ENCODE data around the gene PDE4D.
A peak's percentile ranks its signal among the peaks of the same experiment; 100 is the strongest.
"Not testable (repeated sequence)": the region's sequence is repeated elsewhere in the genome, so short reads cannot be mapped to it uniquely, and the experiment has no call there.

The PDE4D gene

GRCh38 chr5:59798862-59799667 lies 94.5 kb downstream of the PDE4D start:
- peak; percentile 27 for DNase-seq

DNA sequence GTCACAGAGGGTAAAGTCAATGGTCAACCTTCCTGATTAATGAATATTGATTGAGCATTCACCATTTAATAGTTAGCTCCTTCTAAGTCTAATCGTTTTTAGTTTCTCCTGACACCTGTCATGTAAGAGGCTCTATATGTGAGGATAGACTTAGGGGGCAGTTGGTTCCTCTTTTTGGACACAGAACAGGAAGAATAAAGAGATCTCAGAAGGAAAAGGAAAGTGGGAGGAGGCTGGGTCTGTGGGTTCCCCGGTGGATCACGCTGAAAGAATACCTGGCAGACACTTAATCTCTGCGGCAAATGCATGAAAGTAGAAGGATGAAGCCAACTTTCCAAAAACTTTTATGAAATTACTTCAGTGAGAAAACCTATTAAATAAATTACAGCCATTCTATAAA lies 98.4 kb downstream of the PDE4D start:
- no peak for DNase-seq

- DNase-seq: no peak
These were observed 100.4 kb downstream of the PDE4D start for GRCh38 chr5:59792983-59793585.

DNA sequence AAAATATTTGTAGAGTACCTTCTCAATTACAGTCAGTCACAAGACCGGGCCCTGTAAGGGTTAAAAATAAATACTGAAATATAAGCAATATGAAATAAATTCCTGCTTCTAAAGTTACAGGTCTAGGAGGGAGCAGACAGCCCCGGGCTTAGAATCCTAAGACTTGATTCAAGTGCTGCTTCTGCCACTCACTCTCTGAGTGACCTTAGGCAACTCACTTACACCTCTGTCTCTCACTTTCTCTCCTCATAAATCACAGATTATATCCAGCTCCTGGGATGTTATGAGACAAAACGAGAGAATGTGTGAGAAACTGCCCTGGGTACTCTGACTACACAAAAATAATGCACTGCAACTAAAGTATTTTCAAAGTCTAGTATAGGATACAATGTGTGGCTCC lies 101.9 kb downstream of the PDE4D start:
- DNase-seq: no peak

DNA sequence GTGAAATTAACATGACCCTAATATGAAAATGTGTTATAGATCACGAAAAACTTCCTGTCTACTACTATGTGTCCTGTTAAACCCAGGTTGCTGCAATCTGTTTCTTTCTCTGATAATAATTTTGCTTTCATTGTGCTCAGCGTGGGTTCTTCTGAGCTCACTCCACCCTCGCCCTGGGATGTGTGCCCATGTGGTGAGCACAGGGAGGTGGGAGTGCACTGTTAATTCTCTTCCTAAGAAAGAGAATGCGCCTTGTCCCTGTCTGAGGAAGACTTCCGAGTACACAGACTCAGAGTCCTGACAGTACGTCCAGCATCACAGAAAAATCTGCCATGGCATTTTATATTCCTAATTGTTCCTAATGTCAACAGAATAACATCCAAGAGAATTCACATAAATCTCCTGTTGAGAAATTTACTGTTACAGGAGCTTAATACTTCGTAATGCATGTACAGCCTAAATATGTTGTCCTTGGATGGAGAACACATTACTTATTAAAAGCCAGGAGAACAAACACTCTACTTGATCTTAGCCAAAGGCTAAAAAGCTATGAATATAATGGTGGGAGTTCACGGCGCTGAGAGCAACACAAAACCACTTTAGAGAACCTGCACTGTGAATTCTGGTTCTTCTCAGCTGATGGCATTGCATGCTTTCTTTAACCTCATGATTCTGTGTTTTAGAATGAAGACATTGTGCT lies 102.6 kb downstream of the PDE4D start:
- DNase-seq: no peak

- no peak for DNase-seq
These were observed 103.2 kb downstream of the PDE4D start for GRCh38 chr5:59790376-59790775.

- no peak for DNase-seq
These were observed 103.6 kb downstream of the PDE4D start for GRCh38 chr5:59789894-59790293.

DNA sequence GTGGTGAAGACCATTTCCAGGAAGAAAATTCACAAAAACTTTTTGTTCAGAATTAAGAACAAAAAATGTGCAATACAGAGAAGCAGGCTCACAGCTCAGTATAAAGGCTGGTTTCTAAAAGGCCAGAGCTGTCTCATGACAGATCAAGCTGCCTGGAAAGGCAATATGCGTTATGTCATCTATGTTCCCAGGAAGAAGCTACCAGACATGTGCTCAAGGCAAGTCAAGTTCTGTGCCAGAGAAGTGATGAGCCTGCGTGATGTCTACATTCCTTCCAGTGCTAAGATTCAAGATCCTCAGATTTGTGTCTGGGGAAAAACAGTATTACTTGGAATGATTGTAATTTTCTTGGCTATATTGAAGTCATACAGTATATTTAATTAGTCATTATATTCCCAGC lies 104.3 kb downstream of the PDE4D start:
- no peak for DNase-seq

DNA sequence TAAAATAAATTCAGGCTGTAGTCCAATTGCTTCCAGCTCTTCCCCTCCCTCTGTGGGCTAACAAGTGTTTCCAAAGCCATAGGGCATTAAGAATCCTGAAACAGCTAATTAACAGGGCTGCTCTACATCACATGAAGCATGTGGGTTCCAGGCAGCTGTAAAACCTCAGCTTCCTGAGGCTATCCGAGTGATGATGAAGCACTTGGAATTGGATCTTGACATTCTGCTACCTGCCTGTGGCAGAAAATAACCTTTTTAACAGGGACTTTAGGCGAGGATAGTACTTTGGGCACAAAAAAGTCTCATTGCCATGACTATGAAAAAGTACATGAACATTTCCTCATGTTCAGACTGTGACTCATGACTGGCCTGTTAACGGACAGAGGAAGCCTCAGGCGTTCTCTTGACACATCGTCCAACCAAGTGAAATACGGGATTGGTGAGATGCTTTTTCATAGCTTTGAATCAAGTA lies 107.2 kb downstream of the PDE4D start:
- DNase-seq: no peak

DNA sequence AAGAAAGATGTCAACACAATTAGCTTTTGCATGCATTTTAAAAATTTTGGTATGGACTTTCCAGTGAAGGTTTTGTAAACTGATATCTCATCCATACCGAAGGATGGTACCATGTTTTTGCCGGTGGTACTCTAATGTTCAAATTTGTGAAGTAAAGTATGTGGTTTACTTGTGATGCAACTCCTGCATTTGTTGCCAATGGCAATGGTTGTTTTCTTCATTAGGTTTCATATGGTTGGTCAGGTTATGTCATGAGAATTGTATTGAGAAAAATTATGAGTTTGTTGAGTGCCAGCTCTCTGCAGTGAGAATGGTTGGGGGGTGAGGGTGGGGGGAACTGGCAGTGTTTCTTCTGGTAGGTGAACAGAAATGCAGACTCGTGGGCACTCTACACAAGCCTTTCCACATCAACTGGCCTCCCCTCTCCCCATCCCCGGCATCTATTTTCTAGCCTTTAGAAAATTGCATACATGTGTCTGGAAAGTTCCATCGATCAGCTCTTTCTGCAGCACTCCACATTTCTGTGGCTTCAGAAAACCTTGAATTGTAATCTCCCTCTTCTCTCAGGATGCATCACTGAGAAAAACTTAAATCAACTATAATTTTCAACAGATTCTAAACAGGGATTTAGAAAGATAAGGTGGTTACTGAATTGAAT lies 107.7 kb downstream of the PDE4D start:
- no peak for DNase-seq

DNA sequence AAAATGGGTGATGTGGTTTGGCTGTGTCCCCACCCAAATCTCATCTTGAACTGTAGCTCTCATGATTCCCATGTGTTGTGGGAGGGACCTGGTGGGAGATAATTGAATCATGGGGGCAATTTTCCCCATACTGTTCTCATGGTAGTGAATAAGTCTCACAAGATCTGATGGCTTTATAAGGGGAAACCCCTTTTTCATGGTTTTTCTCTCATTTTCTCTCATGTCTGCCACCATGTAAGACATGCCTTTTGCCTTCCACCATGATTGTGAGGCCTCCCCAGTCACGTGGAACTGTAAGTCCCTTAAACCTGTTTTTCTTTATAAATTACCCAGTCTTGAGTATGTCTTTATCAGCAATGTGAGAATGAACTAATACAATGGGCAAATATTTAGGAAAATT lies 108.8 kb downstream of the PDE4D start:
- DNase-seq: not testable (repeated sequence)

- DNase-seq: no peak
These were observed 110.3 kb downstream of the PDE4D start for GRCh38 chr5:59783264-59783663.

- DNase-seq: no peak
These were observed 110.7 kb downstream of the PDE4D start for GRCh38 chr5:59782856-59783255.

DNA sequence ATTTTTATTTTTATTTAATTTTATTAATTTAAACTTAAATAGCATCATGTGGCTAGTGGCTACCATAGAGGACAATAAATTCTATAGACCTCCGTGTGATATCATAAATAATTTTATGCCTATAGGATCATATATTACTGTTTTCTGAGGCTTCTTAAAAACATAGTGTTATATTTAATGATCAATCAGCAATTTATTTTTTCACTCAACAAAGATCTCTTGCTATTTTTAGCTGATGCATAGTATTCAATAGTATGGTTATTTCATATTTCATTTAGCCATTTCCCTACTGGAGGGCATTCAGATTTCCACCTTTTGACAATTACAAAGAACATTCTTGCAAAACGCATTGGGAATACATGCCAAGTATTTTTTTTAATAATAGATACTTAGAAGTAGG lies 114.1 kb downstream of the PDE4D start:
- no peak for DNase-seq

GRCh38 chr5:59777028-59777427 lies 116.5 kb downstream of the PDE4D start:
- no peak for DNase-seq

- no peak for DNase-seq
These were observed 120.2 kb downstream of the PDE4D start for GRCh38 chr5:59773294-59773693.

DNA sequence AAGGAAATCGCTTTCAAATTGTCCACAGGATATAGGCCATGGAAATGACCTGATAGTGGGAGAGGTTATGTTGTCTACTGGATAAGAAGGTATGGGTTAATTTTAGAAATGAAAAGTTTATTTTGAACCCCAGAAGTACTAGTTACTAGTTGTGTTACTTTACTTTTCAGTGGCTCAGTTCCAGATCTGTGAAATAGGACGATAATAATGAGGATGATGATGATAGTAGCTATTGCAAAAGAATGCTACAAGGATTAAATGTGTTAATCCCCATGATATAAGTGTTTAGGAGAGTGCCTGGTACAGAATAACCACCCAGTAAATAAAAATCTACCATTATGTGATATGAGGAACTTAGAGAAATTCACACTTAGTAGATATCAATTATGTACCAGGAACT lies 120.8 kb downstream of the PDE4D start:
- no peak for DNase-seq

DNA sequence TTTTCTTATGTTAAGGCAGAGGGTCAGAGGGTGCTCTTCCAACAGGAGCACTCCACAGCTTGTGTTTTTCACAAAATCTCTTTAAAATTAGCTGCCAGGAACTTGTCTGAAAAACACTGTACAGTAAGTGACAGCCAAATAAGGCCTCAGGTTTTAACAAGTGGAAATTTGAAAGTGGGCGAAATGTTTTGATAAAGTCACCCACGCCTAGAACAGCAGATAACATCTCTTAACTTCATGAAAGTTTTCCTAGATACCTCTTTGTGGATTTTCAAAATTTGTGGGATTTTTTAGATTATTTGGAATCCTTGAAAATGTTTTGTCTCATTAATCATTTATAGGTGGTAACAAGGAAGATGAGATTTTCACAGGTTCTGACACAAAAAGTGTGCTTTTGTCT lies 121.3 kb downstream of the PDE4D start:
- no peak for DNase-seq

GRCh38 chr5:59770953-59771352 lies 122.6 kb downstream of the PDE4D start:
- no peak for DNase-seq

DNA sequence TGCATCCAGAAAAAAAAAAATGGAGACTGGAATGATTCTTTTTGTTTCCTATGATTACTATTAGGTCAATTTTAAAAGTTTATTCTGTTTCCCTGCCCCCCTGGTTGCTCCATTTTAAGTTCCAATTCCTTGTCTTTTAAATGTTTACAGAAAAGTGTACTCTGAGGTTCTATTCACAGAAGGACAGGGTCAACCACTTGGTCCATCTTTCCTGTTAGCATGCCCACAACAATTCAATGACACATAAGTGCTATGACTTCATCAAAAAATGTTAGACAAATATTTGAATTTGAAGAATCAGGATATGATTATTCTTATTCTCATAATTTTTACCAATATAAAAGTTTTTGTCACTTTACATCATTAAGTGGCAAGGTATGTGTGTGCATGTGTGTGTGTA lies 123.7 kb downstream of the PDE4D start:
- DNase-seq: no peak

GRCh38 chr5:59769041-59769360 lies 124.5 kb downstream of the PDE4D start:
- DNase-seq: no peak

DNA sequence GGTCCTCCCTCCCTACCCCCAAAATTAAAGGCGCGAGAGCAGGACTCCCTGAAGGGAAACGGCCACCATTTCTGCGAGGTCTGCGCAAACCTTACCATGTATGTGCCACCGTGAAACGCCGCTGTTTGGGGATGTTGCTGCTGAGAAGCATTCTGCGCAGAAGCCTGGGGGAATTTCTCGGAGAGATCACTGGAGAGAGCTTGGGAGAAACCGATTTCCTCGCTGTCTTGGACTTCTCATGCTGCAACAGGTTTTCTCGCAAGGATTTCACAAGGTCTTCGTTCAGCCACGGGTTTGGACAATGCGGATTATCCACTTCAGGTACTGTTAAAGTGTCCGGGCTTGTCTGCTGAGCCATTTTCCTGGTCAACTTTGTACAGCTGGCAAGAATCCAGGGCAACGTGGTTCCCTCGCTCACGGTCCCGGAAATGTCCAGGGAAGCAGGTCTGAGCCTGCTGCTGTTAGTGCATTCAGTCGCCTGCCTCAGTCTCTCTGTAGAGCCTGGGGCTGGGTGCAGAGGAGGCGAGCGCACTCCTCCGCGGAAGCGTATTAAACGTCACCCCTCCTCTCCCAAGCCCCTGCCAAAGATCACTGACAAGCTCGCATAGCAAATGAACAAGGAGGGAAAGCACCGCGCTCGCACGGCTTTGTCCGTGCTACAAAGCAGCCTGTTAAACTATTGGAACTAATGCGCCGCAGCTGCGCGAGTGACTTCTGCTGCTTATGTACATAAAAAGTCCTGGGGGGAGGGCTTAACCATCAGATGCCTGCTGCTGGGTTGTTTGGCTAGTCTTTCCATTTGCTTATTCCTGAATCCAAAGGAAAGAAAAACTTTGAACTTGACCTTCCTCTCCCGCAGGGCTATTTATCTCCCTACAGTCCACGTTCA lies 125.1 kb downstream of the PDE4D start:
- DNase-seq: peak; percentile 94

Data from COR-L47 (cell line).